Stimulated activated CD8-positive, alpha-beta memory T cell treated with anti-CD3 and anti-CD28 coated beads, Interleukin-15, amount 100 ng/mL, for 1 hour (primary cell): ENCODE results near the gene ZNF624.
"Not testable (repeated sequence)": the region's sequence is repeated elsewhere in the genome, so short reads cannot be mapped to it uniquely, and the experiment has no call there.

Experiments used
- DNase-seq: peaks from one replicate; pipeline ENCODE4 v3.0.0-alpha.2; 2020; ENCODE audit warnings: low read depth

Gene ZNF624

DNA sequence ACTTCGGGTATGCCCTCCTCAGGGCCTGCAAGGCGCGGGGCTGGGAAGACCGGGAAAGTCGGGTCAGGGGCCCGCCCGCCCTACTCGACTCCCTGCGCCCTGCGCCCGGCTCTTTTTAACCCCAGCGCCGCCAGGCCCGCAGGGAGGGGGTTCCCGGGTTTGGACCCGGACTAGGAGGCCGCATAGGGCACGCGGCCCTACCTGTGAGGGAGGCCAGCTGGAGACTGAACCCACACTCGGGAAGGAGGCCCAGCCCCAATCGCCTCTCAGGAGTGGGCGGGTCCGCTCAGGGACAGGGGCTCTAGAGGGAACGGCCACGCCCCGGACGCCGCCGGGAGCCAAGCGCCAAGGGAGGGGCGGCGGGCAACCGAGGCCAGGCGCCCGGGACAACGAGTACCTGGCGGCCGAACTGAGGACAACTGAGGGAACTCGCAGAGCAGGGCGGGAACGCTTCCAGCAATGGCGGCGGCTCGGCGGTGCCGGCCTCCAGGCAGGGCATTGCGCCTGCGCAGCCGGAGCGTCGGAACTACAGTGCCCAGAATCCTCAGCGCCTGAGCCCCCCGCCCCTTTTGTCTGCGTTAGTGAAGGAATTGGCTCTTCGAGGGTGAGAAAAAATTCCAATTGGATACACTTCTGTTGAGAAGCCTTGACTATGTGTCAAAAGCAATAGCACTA is at the start of gene ZNF624:
Gene ZNF624 (minus strand): TSS at position 484 of the 675 bp plus-strand sequence.
- peak; percentile 68 for DNase-seq

GRCh38 chr17:16697603-16698002 is 44.0 kb upstream of the ZNF624 start:
- not testable (repeated sequence) for DNase-seq

DNA sequence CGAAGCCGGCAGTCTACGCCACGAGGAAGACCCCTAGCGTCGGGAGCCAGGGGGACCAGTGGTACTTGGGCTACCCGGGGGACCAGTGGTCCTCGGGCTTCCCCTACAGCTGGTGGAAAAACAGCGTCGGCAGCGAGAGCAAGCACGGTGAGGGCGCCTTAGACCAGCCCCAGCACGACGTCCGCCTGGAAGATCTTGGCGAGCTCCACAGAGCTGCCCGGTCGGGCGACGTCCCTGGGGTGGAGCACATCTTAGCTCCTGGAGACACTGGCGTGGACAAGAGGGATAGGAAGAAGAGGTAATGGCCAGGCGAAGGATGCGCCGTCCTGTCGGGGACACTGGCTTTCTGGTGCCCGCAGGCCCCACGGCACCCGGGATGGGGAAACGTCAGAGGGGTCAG is 36.8 kb upstream of the ZNF624 start:
- not testable (repeated sequence) for DNase-seq

DNA sequence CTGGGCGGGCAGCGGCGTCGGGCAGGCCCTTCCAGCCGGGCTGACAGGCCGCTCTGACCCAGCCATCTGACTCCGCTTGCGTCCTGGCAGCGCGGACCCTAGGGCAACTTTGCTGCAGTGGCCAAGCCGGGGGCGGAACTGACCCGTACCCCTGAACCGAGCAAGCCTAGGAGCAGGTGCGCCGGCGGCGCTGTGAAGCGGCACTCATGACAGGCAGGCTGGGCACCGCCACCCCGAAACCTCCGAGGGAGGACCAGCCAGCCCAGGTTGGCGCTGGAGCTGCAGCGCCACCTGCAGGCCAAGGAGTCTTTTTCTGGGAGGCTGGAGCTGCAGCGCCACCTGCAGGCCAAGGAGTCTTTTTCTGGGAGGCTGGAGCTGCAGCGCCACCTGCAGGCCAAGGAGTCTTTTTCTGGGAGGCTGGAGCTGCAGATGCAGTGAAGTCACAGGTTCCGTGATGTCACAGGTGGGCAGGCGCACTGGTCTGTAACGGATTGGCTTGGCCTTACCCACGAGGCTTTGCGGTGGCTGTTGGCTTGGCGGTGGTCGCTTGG is 36.2 kb upstream of the ZNF624 start, which contains the start of gene CCDC144A:
Gene CCDC144A (plus strand): TSS at position 511 of the 551 bp plus-strand sequence. CDS start 160 bp downstream, outside the sequence.
- peak; percentile 20 for DNase-seq

GRCh38 chr17:16687151-16687550 is 33.5 kb upstream of the ZNF624 start:
- DNase-seq, result not testable (repeated sequence)

DNA sequence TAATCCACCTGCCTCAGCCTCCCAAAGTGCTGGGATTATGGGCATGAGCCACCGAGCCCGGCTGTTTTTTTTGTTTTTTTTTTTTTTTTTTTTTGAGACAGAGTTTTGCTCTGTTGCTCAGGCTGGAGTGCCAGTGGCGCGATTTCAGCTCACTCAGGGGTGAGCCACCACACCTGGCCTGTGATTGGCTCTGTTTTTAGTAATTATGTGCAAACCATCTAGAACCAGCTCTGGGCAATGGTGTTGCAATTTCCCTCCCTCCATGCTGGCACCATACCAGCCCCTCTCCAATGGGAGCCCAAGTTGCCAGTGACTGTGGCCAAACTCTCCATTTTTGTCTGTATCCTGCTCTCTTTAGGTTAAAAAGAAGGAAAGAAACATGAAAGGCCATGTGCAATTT is 32.4 kb upstream of the ZNF624 start:
- not testable (repeated sequence) for DNase-seq

DNA sequence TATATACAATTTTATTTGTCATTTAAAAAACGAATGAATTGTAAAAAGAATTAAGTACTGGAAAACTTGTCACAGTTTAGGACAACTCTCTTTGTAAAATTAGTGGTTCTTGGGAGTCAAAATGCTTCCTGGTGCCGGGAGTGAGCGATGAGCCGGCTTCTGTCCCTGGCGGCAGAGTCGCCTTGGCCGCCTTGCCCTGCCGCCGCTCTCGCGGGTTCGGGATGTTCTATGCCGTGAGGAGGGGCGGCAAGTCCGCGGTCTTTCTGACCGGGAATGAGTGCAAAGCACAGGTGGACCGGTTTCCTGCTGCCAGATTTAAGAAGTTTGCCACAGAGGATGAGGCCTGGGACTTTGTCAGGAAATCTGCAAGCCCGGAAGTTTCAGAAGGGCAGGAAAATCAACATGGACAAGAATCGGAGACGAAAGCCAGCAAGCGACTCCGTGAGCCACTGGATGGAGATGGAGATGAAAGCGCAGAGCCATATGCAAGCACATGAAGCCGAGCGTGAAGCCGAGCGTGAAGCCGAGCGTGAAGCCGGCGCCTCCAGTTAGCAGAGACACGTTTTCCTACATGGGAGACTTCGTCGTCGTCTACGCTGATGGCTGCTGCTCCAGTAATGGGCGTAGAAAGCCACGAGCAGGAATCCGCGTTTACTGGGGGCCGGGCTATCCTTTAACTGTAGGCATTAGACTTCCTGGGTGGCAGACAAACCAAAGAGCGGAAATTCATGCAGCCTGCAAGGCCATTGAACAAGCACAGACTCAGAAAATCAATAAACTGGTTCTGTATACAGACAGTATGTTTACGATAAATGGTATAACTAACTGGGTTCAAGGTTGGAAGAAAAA is 29.9 kb upstream of the ZNF624 start:
- DNase-seq, result not testable (repeated sequence)

- no peak for DNase-seq
Measured at GRCh38 chr17:16676676-16677268, 23.1 kb upstream of the ZNF624 start.

DNA sequence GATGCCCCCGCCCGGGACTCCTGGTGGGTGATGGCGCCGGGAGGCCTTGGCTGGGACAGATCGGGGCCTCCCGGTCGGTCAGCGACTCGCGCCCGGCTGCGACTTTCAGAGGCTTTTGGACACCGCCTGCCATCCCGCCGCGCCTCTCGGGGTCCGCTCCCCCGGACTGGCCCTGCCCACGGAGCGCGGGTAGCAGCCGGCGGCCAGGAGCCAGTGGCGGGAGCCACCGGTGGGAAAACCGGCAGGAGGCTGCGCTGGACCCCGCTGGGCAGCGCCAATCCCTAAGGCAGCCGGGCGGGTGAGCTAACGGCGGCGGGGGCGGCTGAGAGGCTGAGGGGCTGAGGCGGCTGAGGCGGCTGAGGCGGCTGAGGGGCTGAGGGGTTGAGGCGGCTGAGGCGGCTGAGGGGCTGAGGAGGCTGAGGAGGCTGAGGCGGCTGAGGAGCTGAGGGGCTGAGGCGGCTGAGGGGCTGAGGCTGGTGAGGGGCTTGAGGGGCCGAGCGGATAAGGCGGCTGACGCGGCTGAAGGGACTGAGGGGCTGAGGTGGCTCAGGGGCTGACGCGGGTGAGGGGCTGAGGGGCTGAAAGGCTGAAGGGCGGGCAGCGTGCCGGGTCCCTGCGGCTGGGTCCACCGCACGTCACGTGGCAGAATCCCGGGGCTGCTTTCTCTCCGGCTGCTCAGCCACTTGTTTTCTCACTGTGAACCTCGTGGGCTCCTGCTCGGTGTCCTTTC is 13.4 kb upstream of the ZNF624 start:
- DNase-seq, result not testable (repeated sequence)

- not testable (repeated sequence) for DNase-seq
Measured at GRCh38 chr17:16666553-16666906, 12.9 kb upstream of the ZNF624 start.

DNA sequence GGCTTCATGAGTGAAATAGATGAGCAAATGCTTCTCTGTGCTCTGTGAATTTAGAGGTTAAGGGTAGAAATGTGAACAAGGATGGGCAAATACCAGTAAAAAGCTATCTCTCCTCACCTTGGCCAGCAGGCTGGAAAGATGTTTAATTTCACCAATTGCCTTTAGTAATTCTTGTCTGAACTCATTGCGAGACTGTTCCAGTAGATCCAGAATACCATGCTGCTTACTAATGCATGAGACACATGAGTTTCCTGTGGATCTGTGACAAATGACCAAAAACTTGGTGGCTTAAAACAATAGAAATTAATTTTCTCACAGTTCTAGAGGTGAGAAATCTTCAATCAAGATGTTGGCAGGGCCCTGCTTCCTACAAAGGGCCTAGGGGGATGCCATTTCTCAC is 9.3 kb upstream of the ZNF624 start:
- DNase-seq, result no peak

DNA sequence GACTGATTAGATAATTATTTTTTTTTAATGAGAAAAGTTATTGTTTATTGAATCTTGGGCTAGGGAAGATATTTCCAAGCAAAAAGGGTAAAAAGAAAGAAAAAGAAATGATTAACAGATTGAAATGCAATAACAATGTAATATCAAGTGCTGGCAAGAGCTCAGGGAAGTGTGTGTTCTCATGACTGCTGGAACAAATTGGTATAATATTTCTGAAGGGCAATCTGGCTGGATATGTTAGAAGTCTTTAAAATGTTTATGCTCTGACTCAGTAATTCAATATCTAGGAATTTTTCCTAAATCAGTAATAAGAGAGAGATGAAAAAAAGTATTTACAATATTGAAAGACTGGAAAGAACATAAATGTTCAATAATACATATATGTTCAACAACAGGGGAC is 7.6 kb upstream of the ZNF624 start:
- DNase-seq, result no peak

DNA sequence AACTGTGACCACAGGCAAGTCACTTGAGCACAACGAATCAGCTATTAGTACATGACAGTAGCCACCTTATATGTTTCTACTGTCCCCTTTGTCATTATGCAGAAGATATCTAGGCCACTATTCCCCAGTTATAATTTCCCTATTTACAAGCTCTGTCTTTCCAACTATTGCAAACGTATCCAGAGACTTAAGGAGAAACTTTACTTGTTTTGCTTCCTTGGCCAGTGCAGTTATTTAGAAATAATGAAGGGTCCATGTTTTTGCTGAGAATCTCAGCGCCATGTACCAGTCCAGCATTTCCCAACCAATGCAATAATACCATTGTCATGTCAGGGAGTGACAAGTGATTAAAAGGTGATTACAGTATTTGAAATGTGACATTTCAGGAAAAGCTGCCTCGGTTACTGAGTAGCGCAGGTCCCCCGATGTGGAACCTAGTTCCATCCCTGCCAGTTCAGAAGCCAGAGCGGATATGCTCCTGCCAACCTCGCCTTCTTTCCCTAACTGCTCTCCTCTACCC is 743 bp downstream of the ZNF624 start:
- no peak for DNase-seq

- no peak for DNase-seq
Measured at GRCh38 chr17:16652252-16652651, 1.4 kb downstream of the ZNF624 start.

- no peak for DNase-seq
Measured at GRCh38 chr17:16649585-16649984, 4.1 kb downstream of the ZNF624 start.

GRCh38 chr17:16639438-16639837 is 14.2 kb downstream of the ZNF624 start:
- no peak for DNase-seq

GRCh38 chr17:16623282-16623681 is 30.4 kb downstream of the ZNF624 start:
- no peak for DNase-seq

DNA sequence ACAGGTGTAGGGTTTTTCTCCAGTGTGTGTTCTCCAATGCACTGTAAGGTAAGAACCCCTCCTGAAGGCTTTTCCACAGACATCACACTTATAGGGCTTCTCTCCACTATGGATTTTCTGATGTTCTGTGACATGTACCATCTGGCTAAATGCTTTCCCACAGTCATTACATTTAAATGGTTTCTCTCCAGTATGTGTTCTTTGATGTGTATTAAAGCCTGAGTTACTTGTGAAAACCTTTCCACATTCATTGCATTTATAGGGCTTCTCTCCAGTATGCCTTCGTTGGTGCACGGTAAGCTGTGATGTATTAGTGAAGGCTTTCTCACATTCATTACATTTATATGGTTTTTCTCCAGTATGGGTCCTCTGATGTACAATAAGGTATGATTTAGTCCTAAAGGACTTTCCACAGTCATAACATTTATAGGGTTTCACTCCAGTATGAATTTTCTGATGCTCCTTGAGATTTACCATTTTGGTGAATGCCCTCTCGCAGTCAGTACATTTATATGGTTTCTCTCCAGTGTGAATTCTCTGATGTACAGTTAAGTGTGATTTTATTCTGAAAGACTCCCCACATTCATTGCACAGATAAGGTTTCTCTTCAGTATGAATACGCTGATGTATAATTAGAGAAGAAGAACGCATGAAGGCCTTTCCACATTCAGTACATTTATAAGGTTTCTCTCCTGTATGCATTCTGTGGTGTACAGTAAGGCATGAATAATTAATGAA is 30.9 kb downstream of the ZNF624 start:
- DNase-seq, result no peak

GRCh38 chr17:16617481-16618060 is 36.1 kb downstream of the ZNF624 start:
- DNase-seq, result no peak

- DNase-seq, result no peak
Measured at GRCh38 chr17:16599537-16599936, 54.1 kb downstream of the ZNF624 start.
